OCI-LY7 (cell line): ENCODE measurements around the gene PARD3. TPM values are rescaled to one million over a fixed set of nuclear protein-coding genes. Genes with fewer than 3 reads are reported as not detected.

Source experiments
- BruUV-seq: library from RNA; stranded (reverse); fragments of 400-500 nt; replicated peaks from 2 replicates; lab custom pipeline; 2021; lab: Mats Ljungman, UMichigan
- CTCF ChIA-PET: fragments of 300-600 bp; sonication (Branson Sonifier 250); formaldehyde crosslinking; loops from one replicate; lab custom pipeline; 2022; ENCODE audit warnings: antibody characterized with exemption; ENCODE audit not compliant: unreplicated experiment; lab: Charles Lee
- POLR2A ChIA-PET: fragments of 300-600 bp; sonication (Branson Sonifier 250); formaldehyde crosslinking; loops from one replicate; lab custom pipeline; 2022; ENCODE audit warnings: antibody characterized with exemption; lab: Charles Lee
- DNase-seq: peaks from one replicate; pipeline ENCODE4 v3.0.0-alpha.2; 2015; ENCODE audit warnings: low spot score
- H2AFZ ChIP-seq: fragments of 200-600 bp; sonication (generic), shearing (Covaris generic); 2 replicates; pipeline ENCODE4 v1.6.1; 2014; ENCODE audit warnings: mild to moderate bottlenecking, antibody characterized with exemption, low read length, moderate library complexity
- H3K27ac ChIP-seq: fragments of 200-600 bp; sonication (generic); 2 replicates; pipeline ENCODE4 v1.5.1; 2014; ENCODE audit warnings: mixed run types, low read depth, mild to moderate bottlenecking, moderate library complexity, low read length, inconsistent platforms; ENCODE audit not compliant: poor library complexity, severe bottlenecking
- H3K36me3 ChIP-seq: fragments of 200-600 bp; sonication (generic); 2 replicates; pipeline ENCODE4 v1.6.1; 2014; ENCODE audit warnings: mild to moderate bottlenecking, antibody characterized with exemption, low read length, moderate library complexity, mixed read lengths; ENCODE audit not compliant: insufficient read depth
- H3K4me1 ChIP-seq: fragments of 200-600 bp; sonication (generic); 2 replicates; pipeline ENCODE4 v1.5.1; 2014; ENCODE audit warnings: mild to moderate bottlenecking, low read length; ENCODE audit not compliant: insufficient read depth, poor library complexity, severe bottlenecking
- H3K4me2 ChIP-seq: fragments of 200-600 bp; sonication (generic); 2 replicates; pipeline ENCODE4 v1.6.1; 2014; ENCODE audit warnings: mild to moderate bottlenecking, low read length
- H3K4me3 ChIP-seq: fragments of 200-600 bp; sonication (generic); 2 replicates; pipeline ENCODE4 v1.5.1; 2014; ENCODE audit warnings: mild to moderate bottlenecking, low read depth, low read length; ENCODE audit not compliant: poor library complexity, severe bottlenecking
- H3K79me2 ChIP-seq: fragments of 200-600 bp; sonication (generic); 2 replicates; pipeline ENCODE4 v1.6.1; 2016; ENCODE audit warnings: low read depth, mild to moderate bottlenecking, low read length, moderate library complexity, mixed read lengths; ENCODE audit not compliant: insufficient read depth
- H3K9me2 ChIP-seq: fragments of 200-600 bp; sonication (generic); 2 replicates; pipeline ENCODE4 v1.6.1; 2016; ENCODE audit warnings: mild to moderate bottlenecking, low read length, mixed read lengths; ENCODE audit not compliant: insufficient read depth
- H3K9me3 ChIP-seq: fragments of 200-600 bp; sonication (generic); 2 replicates; pipeline ENCODE4 v1.6.1; 2014; ENCODE audit warnings: mild to moderate bottlenecking, mixed run types, low read length, mixed read lengths
- H4K20me1 ChIP-seq: fragments of 200-600 bp; sonication (generic); 2 replicates; pipeline ENCODE4 v1.6.1; 2014; ENCODE audit warnings: mild to moderate bottlenecking, antibody characterized with exemption, low read length, moderate library complexity, mixed read lengths; ENCODE audit not compliant: insufficient read depth
- CTCF ChIP-seq: fragments of 200-600 bp; sonication (generic); conservative IDR thresholded peaks from 2 replicates; pipeline ENCODE4 v1.5.1; 2014; ENCODE audit warnings: mild to moderate bottlenecking, antibody characterized with exemption, low read length, moderate library complexity, mixed read lengths
- EZH2phosphoT487 ChIP-seq: fragments of 200-600 bp; sonication (generic); IDR thresholded peaks from 2 replicates; pipeline ENCODE4 v1.6.1; 2018; ENCODE audit warnings: low read depth, borderline replicate concordance, mild to moderate bottlenecking, mixed run types, antibody characterized with exemption, low read length, moderate library complexity, mixed read lengths
- intact Hi-C: fragments of 100-400 bp; cut with micrococcal nuclease; formaldehyde crosslinking; loops from one replicate; pipeline ENCODE4 v1.10.0; 2022; ENCODE audit not compliant: unreplicated experiment
- total RNA-seq, 2 experiments: library from RNA; depleted of rRNA in 1 of 2; stranded (reverse); fragments of >200 nt in 1 of 2; shearing (Covaris generic) in 1 of 2; gene quantifications; 2 replicates each; pipeline ENCODE4 v1.2.3, GENCODE V29; 2014 to 2022

PARD3 gene
- total RNA-seq, 2 experiments from 2014 or later: not detected

- no TSS peak for BruUV-seq
- POLR2A ChIA-PET: interaction anchor here (0.6 to 0.9 kb wide), 2 partner anchors 17 to 19 kb away, joined by 3 read pairs; no protein-coding TSS in a partner anchor
- no peaks in the 10 kb centered on the region for H3K36me3 ChIP-seq
These were observed 275.4 kb downstream of the PARD3 start for GRCh38 chr10:34539533-34540315.

GRCh38 chr10:34538281-34538829 lies 276.7 kb downstream of the PARD3 start:
- Histone ChIP-seq H3K4me3 (no peak overlapping the region), H3K79me2 (no peaks in the 10 kb centered on the region), H3K4me2 (peak overlapping the region; percentile 15; the same call in 1 of the 2 replicates), H3K9me3 (no peaks in the 10 kb centered on the region), H4K20me1 (no peaks in the 10 kb centered on the region), H3K4me1 (no peaks in the 10 kb centered on the region), H3K36me3 (no peaks in the 10 kb centered on the region), H3K9me2 (no peaks in the 10 kb centered on the region), H3K27ac (no peak overlapping the region), H2AFZ (peak overlapping the region; percentile 32; the same call in 1 of the 2 replicates)
- intact Hi-C loops: no loop called here
- POLR2A ChIA-PET: no interaction called here
- CTCF ChIA-PET: no interaction called here
- TF ChIP-seq EZH2phosphoT487: no peak
- TF ChIP-seq CTCF: no peak
- no TSS peak for BruUV-seq
- peak; percentile 8 for DNase-seq

More at GRCh38 chr10:34539533-34540315, 275.4 kb downstream of the PARD3 start:
- Histone ChIP-seq H2AFZ (no peak overlapping the region), H3K27ac (no peak overlapping the region), H3K4me2 (no peak overlapping the region), H3K4me3 (no peak overlapping the region), H4K20me1 (no peaks in the 10 kb centered on the region), H3K9me3 (no peaks in the 10 kb centered on the region), H3K9me2 (no peaks in the 10 kb centered on the region), H3K79me2 (no peaks in the 10 kb centered on the region), H3K4me1 (no peaks in the 10 kb centered on the region)
- no peak for TF ChIP-seq EZH2phosphoT487
- no peak for TF ChIP-seq CTCF
- CTCF ChIA-PET: no interaction called here
- DNase-seq: no peak
- intact Hi-C loops: no loop called here
